ENCODE results near the gene EZH2.

EZH2 gene

DNA sequence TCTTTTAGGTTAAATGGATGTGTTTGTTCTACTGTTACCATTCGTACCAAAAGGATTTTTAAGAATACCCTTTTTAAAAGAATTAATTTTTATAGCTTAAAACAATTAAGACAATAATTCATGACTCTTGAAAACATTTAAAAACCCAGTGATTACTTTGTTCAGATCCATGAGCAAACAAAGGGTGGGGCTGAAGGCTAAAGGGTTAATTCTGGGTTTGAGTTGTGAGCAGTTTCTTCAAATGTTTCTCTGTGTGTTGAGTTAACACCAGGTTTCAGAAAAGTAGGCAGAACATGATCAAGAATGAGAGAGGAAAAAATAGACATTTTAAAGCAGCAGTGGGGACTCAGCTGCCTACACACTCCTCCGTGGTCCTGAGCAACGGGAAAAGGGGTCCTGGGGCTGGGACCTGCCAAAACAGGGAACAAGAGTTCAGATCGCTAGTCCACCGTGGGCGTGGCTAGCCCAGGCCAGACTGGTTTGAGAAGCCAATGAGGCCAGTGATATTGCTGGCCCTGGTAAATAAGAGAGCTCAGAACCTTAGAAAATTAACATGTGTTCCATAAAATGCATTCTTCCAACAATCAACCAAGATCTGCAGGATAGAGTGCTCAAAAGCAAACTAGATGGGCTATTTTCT lies 14.9 kb upstream of the EZH2 start:
- DNase-seq (ENCODE audit: low read depth), result no peak

DNA sequence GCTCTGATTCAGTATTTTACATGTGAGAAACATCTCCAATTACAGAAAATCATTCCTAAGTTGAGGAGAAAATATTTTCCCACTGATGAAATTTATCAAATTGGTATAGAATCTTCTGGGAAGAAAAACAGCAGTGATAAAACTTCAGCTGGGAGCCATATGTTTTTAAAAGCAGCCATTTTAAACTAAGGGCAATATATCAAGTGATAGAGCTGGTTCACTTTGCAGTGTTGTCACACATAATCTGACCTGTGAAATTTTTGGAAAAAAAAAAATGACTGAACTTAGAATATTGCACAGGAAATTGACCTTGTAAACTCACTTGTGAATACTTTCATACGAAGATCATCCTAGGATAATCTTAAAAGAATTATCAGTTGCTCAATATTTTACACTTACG lies 10.5 kb upstream of the EZH2 start:
- DNase-seq (ENCODE audit: low read depth), result no peak

GRCh38 chr7:148893071-148893470 lies 9.0 kb upstream of the EZH2 start:
- no peak for DNase-seq (ENCODE audit: low read depth)

DNA sequence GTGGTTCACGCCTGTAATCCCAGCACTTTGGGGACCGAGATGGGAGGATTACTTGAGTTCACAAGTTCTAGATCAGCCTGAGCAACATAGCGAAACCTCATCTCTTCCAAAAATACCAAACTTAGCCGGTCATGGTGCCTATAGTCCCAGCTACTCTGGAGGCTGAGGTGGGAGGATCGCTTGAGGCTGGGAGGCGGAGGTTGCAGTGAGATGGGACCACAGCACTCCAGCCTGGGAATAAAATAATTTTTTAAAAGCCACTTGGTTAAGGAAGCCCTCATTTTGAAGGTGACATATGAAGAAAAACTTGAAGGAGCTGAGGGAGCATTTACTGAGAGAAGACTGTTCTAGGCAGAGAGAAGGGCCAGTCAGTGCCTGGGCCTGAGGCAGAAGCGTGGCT lies 4.2 kb upstream of the EZH2 start:
- no peak for DNase-seq (ENCODE audit: low read depth)

DNA sequence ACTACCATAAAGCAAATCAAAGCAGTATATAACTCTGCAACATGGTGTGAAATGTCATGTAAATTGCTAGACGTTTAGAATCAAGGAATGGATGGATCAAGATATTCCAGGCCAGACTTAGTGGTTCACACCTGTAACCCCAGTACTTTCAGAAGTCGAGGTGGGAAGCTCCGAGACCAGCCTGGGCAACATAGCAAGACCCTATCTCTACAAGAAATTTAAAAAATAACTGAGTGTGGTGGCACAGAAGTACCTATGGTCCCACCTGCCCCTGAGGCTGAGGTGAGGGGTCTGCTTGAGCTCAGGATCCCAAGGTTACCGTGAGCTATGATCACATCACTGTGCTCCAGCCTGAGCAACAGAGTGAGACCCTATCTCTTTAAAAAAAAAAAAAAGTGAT lies 2.8 kb upstream of the EZH2 start:
- no peak for DNase-seq (ENCODE audit: low read depth)

DNA sequence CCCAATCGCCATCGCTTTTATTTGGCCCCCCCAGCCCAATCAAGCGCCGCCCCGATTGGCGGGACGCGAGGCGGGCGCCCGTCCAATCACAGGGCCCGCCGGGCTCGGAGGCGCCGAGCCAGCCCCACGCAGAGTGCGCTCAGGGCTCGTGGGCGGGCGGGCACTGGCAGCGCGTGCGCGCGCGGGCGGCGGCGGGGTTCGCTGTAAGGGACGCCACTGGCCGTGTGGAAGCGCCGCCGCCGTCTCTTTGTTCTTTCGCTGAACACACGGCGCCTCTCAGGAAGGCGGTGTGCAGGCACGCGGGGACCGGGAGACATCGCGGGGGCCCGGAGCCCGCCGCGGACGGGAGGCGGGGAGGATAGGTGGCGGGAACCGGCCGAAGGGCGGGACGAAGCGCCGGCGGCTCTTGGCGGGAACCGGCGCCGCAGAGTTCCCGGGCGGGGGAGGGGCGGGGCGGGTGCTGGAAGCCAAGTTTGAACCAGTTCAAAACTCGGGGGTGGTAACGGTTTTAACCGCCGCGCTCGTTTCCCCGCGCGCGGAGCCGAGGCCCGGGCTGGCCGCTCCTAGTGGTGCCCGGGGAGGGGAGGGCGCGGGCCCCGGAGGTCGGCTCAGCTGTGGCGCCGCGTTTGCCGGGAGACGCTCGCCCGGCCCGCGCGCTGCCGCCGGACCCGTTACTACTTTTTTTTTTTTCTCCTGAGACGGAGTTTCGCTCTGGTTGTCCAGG lies 370 bp upstream of the EZH2 start:
- DNase-seq (ENCODE audit: low read depth), result peak; percentile 89

GRCh38 chr7:148883266-148884048 lies 634 bp downstream of the EZH2 start:
- DNase-seq (ENCODE audit: low read depth), result peak; percentile 36

DNA sequence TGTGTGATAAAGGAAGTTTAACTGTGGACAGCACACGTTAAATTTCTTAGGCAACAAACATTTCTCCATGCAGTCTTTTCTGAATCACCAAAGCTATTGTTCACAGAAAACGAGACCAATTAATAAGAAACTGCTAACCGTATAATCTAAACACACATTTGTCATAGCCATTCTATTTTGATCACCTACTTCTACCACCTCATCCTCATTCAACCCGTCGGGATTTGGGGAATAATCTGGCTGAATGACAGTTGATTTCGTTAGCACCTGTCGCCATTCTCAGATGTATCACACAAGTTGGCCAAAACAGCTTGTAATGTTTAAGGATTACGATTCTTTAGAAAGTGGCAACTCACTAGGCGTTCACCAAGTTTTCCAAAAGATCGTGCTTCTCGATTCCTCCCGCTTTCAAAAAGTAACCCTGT lies 1.2 kb downstream of the EZH2 start:
- DNase-seq (ENCODE audit: low read depth), result no peak

- no peak for DNase-seq (ENCODE audit: low read depth)
These were observed 1.9 kb downstream of the EZH2 start for GRCh38 chr7:148882192-148882591.

GRCh38 chr7:148878317-148878716 lies 5.8 kb downstream of the EZH2 start:
- no peak for DNase-seq (ENCODE audit: low read depth)

DNA sequence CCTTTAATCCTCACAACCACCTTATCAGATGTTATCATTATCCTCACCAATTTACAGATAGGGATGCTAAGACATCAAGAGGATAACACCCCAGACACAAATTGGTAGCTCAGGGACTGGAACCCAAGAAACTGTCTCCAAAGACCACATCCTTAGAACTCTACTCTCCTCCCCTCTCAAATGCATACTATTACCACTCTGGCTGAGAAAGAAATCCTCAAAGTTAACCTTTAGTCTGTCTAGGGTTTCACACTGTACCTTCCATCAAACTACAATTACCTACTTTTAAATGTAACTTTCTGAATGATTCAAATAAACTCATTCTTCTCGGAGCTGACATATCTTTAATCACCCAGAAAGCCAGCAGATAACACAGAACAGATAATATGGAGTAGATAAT lies 6.6 kb downstream of the EZH2 start:
- no peak for DNase-seq (ENCODE audit: low read depth)

- DNase-seq (ENCODE audit: low read depth), result no peak
These were observed 11.9 kb downstream of the EZH2 start for GRCh38 chr7:148872188-148872587.

GRCh38 chr7:148871551-148871950 lies 12.5 kb downstream of the EZH2 start:
- no peak for DNase-seq (ENCODE audit: low read depth)

- DNase-seq (ENCODE audit: low read depth), result no peak
These were observed 13.1 kb downstream of the EZH2 start for GRCh38 chr7:148871030-148871429.

DNA sequence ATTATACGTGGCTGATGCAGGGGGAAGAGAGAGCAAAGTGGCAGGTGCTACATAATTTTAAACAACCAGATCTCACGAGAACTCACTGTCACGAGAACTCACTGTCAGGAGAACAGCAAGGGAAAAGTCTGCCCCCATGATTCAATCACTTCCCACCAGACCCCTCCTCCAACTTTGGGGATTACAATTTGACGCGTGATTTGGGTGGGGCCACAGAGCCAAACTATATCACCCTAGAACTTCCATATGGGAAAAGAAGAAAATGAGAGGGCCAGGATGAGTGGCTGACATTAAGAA lies 15.8 kb downstream of the EZH2 start:
- no peak for DNase-seq (ENCODE audit: low read depth)

DNA sequence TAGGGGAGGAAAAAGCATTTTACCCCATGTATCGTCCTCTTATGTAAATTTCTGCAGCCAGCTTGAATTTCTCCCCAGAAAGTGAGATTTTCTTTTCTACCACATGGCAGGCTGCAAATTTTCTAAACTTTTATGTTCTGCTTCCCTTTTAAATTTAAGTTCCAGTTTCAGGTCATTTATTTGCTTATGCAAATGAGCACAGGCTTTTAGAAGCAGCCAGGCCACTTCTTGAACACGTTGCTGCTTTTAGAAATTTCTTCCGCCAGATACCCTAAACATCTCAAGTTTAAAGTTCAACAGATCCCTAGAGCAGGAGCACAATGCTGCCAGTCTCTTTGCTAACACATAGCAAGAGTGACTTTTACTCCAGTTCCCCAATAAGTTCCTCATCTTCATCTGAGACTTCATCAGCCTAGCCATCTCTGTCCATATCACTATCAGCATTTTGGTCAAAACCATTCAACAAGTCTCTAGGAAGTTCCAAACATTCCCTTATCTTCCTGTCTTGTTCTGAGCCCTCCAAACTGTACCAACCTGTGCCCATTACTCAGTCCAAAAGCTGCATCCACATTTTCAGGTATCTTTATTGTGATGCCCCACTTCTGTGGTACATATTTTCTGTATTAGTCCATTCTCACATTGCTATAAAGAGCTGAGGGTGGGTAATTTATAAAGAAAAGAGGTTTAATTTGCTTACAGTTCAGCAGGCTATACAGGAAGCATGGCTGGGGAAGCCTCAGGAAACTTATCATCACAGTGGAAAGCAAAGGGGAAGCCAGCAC lies 16.3 kb downstream of the EZH2 start:
- no peak for DNase-seq (ENCODE audit: low read depth)

GRCh38 chr7:148866362-148866761 lies 17.7 kb downstream of the EZH2 start:
- no peak for DNase-seq (ENCODE audit: low read depth)

DNA sequence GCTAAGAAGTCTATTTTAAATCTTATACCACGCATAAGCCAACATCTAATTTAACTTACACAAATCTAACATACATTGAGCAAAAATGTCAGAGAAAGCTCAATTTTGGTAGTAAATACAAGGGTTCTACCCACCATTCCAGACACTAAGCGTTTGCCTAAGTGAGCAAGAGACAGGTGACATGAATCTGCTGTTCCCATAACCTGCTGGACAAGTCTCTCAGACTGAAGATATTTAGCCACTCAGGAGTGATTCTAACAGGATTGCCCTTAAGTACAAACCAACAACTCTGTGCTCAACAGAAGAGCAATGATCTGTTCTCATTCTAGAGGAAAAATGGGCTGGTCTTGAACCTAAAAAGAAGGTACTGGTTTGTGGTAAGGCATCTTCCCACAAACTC lies 18.8 kb downstream of the EZH2 start:
- DNase-seq (ENCODE audit: low read depth), result no peak

DNA sequence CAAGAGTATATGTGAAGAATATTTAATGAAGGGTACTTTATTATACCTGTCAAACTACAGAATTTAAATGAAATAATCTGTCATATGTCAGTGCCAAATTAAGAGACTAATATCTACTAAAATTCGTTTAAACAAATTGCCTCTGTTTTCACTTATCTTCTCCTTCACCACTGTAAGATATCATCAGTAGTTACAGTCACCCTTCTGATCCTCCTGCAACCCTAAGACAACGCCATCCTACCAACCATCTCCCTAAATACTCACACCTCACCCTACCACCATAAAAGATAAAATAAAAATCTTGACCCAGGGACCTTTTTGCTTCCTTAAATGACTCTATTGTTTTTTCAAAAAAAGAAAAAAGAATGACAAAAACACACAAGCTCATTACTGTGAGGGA lies 20.8 kb downstream of the EZH2 start:
- no peak for DNase-seq (ENCODE audit: low read depth)

DNA sequence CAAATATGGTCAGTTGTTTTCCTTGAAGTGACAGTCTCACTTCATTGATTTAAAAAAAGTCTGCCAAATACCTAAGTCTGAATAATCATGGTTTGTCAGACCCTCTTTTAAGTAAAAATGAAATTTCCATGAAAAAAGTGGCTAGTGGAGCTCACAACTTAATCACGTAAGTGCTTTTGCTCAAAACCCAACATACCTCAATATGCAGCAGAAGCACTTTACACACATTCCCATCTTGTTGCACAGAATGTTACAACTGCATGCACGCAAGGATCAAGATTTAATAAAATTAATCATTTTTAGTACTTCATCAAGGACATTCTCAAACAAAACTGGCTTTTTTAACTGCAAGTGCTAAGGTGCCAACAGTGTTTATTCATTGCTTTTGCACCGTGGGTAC lies 21.6 kb downstream of the EZH2 start:
- DNase-seq (ENCODE audit: low read depth), result no peak

GRCh38 chr7:148858489-148858888 lies 25.6 kb downstream of the EZH2 start:
- no peak for DNase-seq (ENCODE audit: low read depth)

DNA sequence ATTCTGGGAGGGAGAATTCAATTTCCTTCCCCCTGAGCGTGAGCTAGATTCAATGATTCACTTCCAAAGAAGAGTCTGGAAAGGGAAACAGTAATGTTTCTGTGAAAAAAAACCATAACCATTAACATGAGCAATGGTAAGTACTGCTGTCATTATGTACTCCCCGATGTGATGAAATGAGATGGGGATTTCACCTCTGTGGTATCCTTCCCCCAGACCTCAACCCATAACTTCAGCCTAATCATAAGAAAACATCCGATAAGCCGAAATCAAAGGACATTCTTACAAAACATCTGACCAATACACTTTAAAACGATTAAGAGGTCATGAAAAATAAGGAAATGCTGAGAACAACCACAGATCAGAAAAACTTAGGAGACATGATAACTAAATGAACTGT lies 27.2 kb downstream of the EZH2 start:
- DNase-seq (ENCODE audit: low read depth), result no peak

GRCh38 chr7:148856578-148856881 lies 27.6 kb downstream of the EZH2 start:
- DNase-seq (ENCODE audit: low read depth), result no peak
